ENCODE results near the gene LIPM. TPM values are rescaled to one million over a fixed set of nuclear protein-coding genes. Genes with fewer than 3 reads are reported as not detected.
A peak's percentile ranks its signal among the peaks of the same experiment; 100 is the strongest.

The LIPM gene
- total and polyA plus RNA-seq, 10 donors, result not detected

- H3K27ac ChIP-seq, result peak overlapping the region in 5 of 8 donors; percentile 45 to 84 (median 55)
- peaks cover 0 to 37% (median 10%) of the 10 kb centered on the region in 6 donors for H3K4me1 ChIP-seq
- TF ChIP-seq CTCF (IDR thresholded peaks at IDR 0.05 in 8 of 11, conservative IDR thresholded peaks at IDR 0.05 in 3 of 11) (no peak), POLR2A (IDR thresholded peaks at IDR 0.05) (no peak), POLR2AphosphoS5 (IDR thresholded peaks at IDR 0.05) (no peak)
- no peaks in the 10 kb centered on the region for H3K9me3 ChIP-seq
- H3K27me3 ChIP-seq (replicated peaks in 1 of 7), result no peaks in the 10 kb centered on the region
- 82 to 89% (median 86%) methylated on average over 4 of the region's 4 CpGs for WGBS, 5 donors
- no peak overlapping the region for H3K4me3 ChIP-seq
- no peak for DNase-seq
- intact Hi-C loops (cut with DNase I; ENCODE audit: low total_unique reads), result no loop called here
- peaks cover 0 to 79% (median 0%) of the 10 kb centered on the region in 6 donors for H3K36me3 ChIP-seq
Measured at GRCh38 chr10:88826388-88826787, 23.9 kb downstream of the LIPM start.

GRCh38 chr10:88827671-88828070, 25.1 kb downstream of the LIPM start:
- TF ChIP-seq POLR2AphosphoS5 (IDR thresholded peaks at IDR 0.05), result no peak
- no peak for TF ChIP-seq CTCF (IDR thresholded peaks at IDR 0.05 in 8 of 11, conservative IDR thresholded peaks at IDR 0.05 in 3 of 11)
- TF ChIP-seq POLR2A (IDR thresholded peaks at IDR 0.05), result no peak
- Histone ChIP-seq H3K9me3 (no peaks in the 10 kb centered on the region), H3K36me3 (peaks cover 0 to 74% (median 0%) of the 10 kb centered on the region in 6 donors), H3K4me3 (no peak overlapping the region), H3K4me1 (peaks cover 0 to 50% (median 12%) of the 10 kb centered on the region in 6 donors), H3K27ac (no peak overlapping the region), H3K27me3 (replicated peaks in 1 of 7) (no peaks in the 10 kb centered on the region)
- DNase-seq, result no peak
- intact Hi-C loops (cut with DNase I; ENCODE audit: low total_unique reads), result no loop called here
- 83 to 94% (median 90%) methylated on average over 2 of the region's 2 CpGs for WGBS, 5 donors

- intact Hi-C loops (cut with DNase I; ENCODE audit: low total_unique reads), result no loop called here
- Histone ChIP-seq H3K36me3 (peaks cover 0 to 68% (median 0%) of the 10 kb centered on the region in 6 donors), H3K4me3 (no peak overlapping the region), H3K27ac (no peak overlapping the region), H3K9me3 (no peaks in the 10 kb centered on the region), H3K27me3 (replicated peaks in 1 of 7) (no peaks in the 10 kb centered on the region), H3K4me1 (peaks cover 0 to 56% (median 12%) of the 10 kb centered on the region in 6 donors)
- TF ChIP-seq POLR2AphosphoS5 (IDR thresholded peaks at IDR 0.05) (no peak), CTCF (IDR thresholded peaks at IDR 0.05 in 8 of 11, conservative IDR thresholded peaks at IDR 0.05 in 3 of 11) (no peak), POLR2A (IDR thresholded peaks at IDR 0.05) (no peak)
- WGBS, 5 donors, result 49 to 80% (median 75%) methylated on average over 1 of the region's 1 CpG
- DNase-seq, result no peak
Measured at GRCh38 chr10:88828310-88828709, 25.8 kb downstream of the LIPM start.

GRCh38 chr10:88830643-88831268, 28.2 kb downstream of the LIPM start:
- WGBS, 5 donors, result 72 to 80% (median 74%) methylated on average over 9 of the region's 9 CpGs
- Histone ChIP-seq H3K27me3 (replicated peaks in 1 of 7) (no peaks in the 10 kb centered on the region), H3K36me3 (peaks cover 0 to 52% (median 0%) of the 10 kb centered on the region in 6 donors), H3K4me1 (peaks cover 0 to 65% (median 25%) of the 10 kb centered on the region in 6 donors), H3K4me3 (no peak overlapping the region), H3K9me3 (no peaks in the 10 kb centered on the region), H3K27ac (peak overlapping the region in 1 of 8 donors; percentile 35)
- no peak for DNase-seq
- no peak for TF ChIP-seq POLR2A (IDR thresholded peaks at IDR 0.05)
- no peak for TF ChIP-seq POLR2AphosphoS5 (IDR thresholded peaks at IDR 0.05)
- no peak for TF ChIP-seq CTCF (IDR thresholded peaks at IDR 0.05 in 8 of 11, conservative IDR thresholded peaks at IDR 0.05 in 3 of 11)
- intact Hi-C loops (cut with DNase I; ENCODE audit: low total_unique reads), result no loop called here
